Measurements from ENCODE around the gene MTMR11. TPM values are rescaled to one million over a fixed set of nuclear protein-coding genes. Genes with fewer than 3 reads are reported as not detected.

Gene MTMR11
- total RNA-seq, 1 experiment from 2014 or later, result 10.5 TPM

DNA sequence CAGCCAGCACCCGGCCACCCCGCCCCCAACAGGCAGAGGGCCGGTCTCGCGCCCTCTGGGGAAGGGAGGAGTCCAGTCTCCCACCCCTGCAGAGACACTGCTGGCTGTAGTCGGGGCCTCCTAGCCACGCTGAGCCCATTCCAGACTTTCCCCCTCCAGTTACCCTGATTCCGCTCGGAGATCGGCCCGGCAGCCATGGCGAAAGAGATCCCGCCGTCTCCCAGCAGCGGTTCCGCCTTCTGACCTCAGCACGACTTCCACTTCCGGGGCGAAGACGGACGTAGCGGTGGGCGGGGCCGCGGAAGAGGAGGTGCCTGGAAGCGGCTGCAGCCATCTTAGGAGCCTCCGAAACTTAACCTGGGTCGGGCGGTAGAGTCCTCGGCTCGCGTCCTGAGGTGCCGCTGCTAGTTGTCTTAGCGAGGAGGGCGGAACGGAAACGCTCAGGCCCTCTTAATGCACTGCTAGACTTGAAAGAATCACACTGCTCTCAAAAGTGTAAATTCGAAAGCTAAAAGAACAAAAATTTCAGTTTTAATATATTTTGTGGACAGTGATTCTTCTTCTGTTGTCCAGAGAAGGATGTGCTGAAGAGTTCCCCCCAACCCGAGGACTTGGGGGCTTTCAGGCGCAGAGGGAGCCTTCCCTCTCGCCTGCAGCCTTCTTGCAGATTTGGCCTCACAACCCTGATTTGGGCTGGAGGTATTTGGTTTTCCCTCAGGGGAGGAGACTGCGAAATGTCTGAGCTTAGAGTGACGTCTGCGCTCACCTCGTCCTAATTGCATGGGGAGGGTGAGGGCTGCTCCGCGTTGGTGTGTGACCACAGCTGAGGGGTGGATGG lies 8.9 kb downstream of the MTMR11 start, which contains the start of gene SF3B4 (continued):
- no peak for TF ChIP-seq EZH2 (IDR thresholded peaks at IDR 0.05)
- TF ChIP-seq, protein P1, sequence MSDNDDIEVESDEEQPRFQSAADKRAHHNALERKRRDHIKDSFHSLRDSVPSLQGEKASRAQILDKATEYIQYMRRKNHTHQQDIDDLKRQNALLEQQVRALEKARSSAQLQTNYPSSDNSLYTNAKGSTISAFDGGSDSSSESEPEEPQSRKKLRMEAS (IDR thresholded peaks at IDR 0.05), result peak; percentile 65; the same call in 1 of the 2 replicates
- TF ChIP-seq, protein P2, sequence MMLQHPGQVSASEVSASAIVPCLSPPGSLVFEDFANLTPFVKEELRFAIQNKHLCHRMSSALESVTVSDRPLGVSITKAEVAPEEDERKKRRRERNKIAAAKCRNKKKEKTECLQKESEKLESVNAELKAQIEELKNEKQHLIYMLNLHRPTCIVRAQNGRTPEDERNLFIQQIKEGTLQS (IDR thresholded peaks at IDR 0.05), result no peak
- TF ChIP-seq CEBPB (IDR thresholded peaks at IDR 0.05; ENCODE audit: low read depth), result no peak

GRCh38 chr1:149927056-149927562 lies 9.6 kb downstream of the MTMR11 start:
- DNase-seq (ENCODE audit: low read depth, low spot score) (no peak), ATAC-seq (0 out of 2 replicates have a peak, but pooled peaks have one; percentile 4)
- Histone ChIP-seq H3K27me3 (ENCODE audit: insufficient read depth, low read length) (no peaks in the 10 kb centered on the region), H2AFZ (ENCODE audit: low read depth, low read length, poor library complexity, severe bottlenecking) (no peak overlapping the region), H3K4me1 (ENCODE audit: control insufficient read depth in 1 of 2, insufficient read depth in 2 of 2, low read length in 2 of 2) (peaks cover 9 to 30% of the 10 kb centered on the region in 2 experiments; a peak in 3 of 4 replicates), H3K4me2 (ENCODE audit: low read length) (peak overlapping the region; percentile 92), H3K9ac (ENCODE audit: low read length) (peak overlapping the region; percentile 88), H3K9me2 (ENCODE audit: insufficient read depth) (no peaks in the 10 kb centered on the region), H3K27ac (ENCODE audit: low read depth, low read length) (peak overlapping the region; percentile 89), H3K9me3 (ENCODE audit: control insufficient read depth in 1 of 2, insufficient read depth in 1 of 2, low read depth in 1 of 2, low read length in 2 of 2) (no peaks in the 10 kb centered on the region), H3K4me3 (replicated peaks in 1 of 2; ENCODE audit: low read depth in 1 of 2, low read length in 2 of 2) (peak overlapping the region; percentile 89 to 99), H3K36me3 (ENCODE audit: control insufficient read depth in 1 of 2, insufficient read depth in 2 of 2, low read length in 2 of 2) (peaks cover 36 to 45% of the 10 kb centered on the region in 2 experiments; a peak in 3 of 4 replicates), H4K20me1 (ENCODE audit: insufficient read depth) (peaks cover 5% of the 10 kb centered on the region; the same call in 1 of the 2 replicates), H3K79me2 (ENCODE audit: insufficient read depth, low read length) (peaks cover 44% of the 10 kb centered on the region)
- intact Hi-C loops (cut with micrococcal nuclease), result loop anchor here (1.0 kb wide), 1 partner anchor 39 kb away; no protein-coding TSS in a partner anchor
- CTCF ChIA-PET, result no interaction called here
- RAD21 ChIA-PET (ENCODE audit: low non-redundant PET in 1 of 2, low total read pairs in 2 of 2, uncharacterized antibody in 2 of 2, unreplicated experiment in 2 of 2), result no interaction called here
- BruUV-seq (replicated peaks), result no TSS peak
- POLR2A ChIA-PET, result no interaction called here
- TF ChIP-seq RAD21 (IDR thresholded peaks at IDR 0.05; ENCODE audit: low read depth) (no peak), ZBTB33 (IDR thresholded peaks at IDR 0.05; ENCODE audit: extremely low read depth, insufficient replicate concordance, low read length) (no peak), FOSL1 (IDR thresholded peaks at IDR 0.05; ENCODE audit: low read depth) (no peak), JUND (IDR thresholded peaks at IDR 0.05) (no peak), YY1 (IDR thresholded peaks at IDR 0.05; ENCODE audit: extremely low read depth, insufficient replicate concordance, low read depth, low read length) (no peak), EZH2 (IDR thresholded peaks at IDR 0.05) (no peak), ZNF274 (IDR thresholded peaks at IDR 0.05; ENCODE audit: low read depth, low read length) (no peak), SIN3A (IDR thresholded peaks at IDR 0.05; ENCODE audit: low read depth) (no peak), CTCF (IDR thresholded peaks at IDR 0.05 in 2 of 3, conservative IDR thresholded peaks at IDR 0.05 in 1 of 3; ENCODE audit: borderline replicate concordance in 1 of 3, insufficient read depth in 1 of 3, low read depth in 2 of 3, low read length in 2 of 3) (no peak), ELF1 (IDR thresholded peaks at IDR 0.05; ENCODE audit: borderline replicate concordance, low read depth) (no peak), SRF (IDR thresholded peaks at IDR 0.05; ENCODE audit: low read depth) (no peak), EGR1 (IDR thresholded peaks at IDR 0.05; ENCODE audit: low read depth) (no peak), POLR2A (IDR thresholded peaks at IDR 0.05; ENCODE audit: borderline replicate concordance, extremely low read depth, insufficient read depth, insufficient read length) (no peak), CBX3 (IDR thresholded peaks at IDR 0.05; ENCODE audit: low read depth) (no peak)
- TF ChIP-seq, protein P2 (IDR thresholded peaks at IDR 0.05), result no peak

Data from HCT116 (cell line).